NCI-H2227 (cell line): ENCODE measurements around the gene STIP1.
"Not testable (repeated sequence)": the region's sequence is repeated elsewhere in the genome, so short reads cannot be mapped to it uniquely, and the experiment has no call there.

ENCODE experiments used
- DNase-seq: peaks from one replicate; lab custom pipeline; 2025; ENCODE audit not compliant: unreplicated experiment; lab: John Stamatoyannopoulos, UW

The STIP1 gene

DNA sequence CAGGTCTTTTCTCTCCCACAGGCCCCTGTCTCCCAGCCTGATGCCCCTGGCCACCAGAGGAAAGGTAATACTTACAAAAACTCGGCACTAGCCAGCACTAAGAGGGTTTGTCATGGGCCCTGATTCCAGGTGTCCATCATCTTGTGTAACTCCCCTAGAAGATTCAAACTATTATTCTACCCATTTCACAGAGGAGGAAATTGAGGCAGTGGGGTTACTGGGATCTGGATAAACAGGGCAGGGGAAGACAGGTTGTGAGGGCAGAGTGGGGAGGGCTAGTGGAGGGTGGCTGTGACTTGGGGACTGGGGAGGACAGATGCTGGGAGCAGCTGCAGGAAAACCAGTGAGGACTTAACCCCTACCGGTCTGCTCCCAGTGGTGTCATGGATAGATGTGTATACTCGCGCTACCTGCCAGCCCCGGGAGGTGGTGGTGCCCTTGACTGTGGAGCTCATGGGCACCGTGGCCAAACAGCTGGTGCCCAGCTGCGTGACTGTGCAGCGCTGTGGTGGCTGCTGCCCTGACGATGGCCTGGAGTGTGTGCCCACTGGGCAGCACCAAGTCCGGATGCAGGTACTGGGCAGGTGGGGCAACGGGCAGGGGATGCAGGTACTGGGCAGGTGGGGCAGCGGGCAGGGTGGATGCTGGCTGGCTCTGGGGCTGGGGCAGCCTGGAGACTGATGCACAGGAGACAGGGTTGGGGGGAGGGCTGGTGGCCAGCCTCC is 49.6 kb downstream of the STIP1 start:
- no peak for DNase-seq

DNA sequence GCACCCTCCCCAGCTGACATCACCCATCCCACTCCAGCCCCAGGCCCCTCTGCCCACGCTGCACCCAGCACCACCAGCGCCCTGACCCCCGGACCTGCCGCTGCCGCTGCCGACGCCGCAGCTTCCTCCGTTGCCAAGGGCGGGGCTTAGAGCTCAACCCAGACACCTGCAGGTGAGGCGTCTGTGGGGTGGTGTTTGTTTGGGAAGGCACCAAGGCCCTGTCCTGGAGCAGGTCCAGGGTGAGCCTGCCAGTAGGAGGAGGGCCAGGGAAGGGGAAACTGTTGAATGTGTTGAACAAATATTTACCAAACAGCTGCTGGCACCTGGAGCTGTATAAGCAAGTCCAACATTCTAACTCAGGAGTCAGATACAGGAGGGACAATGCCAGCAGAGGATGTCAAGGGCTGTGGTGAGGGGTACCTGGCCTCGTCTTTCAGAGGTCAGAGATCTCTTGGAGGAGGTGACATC is 51.5 kb downstream of the STIP1 start:
- DNase-seq: no peak

DNA sequence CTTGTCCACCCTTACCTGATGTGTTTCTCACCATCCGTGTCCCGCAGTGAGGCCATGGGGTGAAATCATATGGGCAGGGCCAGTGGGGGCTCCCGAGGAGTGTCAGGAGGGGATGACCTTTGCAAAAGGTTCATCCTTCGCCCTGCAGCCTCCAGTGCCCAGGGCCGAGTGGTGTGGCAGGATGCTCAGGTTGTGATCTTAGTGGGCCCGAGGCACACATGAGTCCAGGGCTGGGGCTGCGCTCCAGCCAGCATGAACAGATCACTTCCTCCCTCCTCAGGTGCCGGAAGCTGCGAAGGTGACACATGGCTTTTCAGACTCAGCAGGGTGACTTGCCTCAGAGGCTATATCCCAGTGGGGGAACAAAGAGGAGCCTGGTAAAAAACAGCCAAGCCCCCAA is 52.1 kb downstream of the STIP1 start:
- no peak for DNase-seq

DNA sequence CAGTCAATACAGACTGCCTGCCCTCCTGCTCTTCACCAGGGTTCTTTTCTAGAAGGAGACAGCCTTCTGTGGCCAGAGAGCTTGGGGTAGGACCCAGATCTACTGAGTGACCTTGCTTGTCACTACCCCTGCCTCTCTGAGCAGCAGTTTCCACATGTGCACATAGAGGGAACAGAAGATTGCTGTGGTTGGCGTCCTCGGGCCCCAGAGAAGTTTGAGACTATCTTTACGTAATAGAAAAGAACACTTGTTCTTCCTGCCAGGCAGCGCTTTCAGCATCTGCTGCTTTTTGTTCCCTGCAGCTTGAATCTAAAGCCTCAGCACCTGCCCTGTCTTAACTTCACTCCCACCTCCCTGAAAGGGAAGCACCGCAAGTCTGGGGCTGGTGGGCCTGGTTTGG is 53.0 kb downstream of the STIP1 start:
- DNase-seq: no peak

DNA sequence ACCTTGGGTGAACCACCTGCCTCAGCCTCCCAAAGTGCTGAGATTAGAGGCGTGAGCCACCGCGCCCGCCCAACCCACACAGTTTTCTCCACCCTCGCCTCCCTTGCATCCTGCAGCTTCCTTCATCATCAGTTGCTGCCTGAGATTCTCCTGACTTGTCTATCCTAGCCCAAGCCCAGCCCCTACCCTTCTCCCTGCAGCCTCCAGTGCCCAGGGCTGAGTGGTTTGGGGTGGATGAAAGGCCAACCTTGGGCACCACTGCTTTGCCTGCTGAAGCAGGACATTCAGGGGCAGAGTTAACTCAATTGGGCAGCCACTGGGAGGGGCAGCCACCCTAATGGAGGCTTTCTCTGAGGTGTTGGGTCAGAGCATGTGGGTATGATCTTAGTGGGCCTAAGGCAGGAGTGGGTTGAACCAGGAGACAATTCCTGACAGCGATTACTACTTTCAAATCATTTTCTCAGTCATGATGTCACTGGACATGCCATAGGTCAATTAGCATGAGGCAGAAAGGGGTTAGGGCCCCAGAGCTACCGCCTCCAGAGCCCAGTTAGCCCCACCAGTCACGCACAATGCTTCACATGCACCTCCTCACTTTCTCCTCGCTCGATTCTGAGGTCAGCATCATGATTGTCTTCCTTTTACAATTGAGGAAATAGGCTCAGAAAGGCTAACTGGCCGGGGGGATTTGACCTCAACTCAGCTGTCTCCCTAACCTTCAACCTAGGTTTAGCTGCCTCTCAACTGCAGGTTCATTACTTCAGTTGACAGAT is 53.9 kb downstream of the STIP1 start:
- DNase-seq: no peak

DNA sequence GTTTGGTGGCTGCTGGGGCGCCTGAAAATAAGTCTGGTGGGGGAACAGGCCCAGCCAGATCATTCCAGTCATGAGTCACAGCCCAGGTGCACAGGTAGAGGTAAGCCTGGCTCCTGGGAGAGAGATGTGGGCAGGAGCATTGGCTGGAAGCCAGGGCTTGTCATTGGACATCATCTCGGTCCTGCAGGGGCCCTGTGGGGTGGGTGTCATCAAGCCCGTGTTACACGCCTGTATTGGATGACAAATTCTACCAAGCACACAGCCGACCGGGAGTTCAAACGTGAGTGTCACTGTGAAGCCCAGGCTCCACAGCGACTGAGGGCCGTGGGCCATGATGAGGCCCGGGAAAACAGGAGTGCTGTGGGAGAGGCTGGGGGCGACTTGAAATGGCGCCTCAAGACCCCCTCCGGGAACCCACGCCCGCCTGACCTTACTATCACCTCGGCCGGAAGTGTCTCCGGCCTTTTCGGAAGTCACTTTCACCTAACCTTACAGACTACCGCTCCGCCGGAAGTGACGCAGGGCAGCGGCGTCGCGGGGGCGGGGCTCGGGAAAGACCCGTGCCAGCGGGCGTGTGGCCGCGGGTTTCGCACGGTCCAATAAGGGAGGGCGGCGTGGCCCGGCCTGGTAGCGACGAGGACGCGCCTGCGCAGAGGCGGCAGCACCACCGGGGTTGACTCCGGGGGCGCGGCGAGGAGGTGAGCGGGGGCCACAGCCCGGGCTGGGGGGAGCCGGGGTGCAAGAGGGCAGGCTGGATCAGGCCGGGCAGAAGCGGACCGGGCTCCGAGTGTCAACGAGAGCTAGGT is 54.7 kb downstream of the STIP1 start, which contains the start of gene FKBP2:
Gene FKBP2 (plus strand): TSS at position 661 of the 806 bp plus-strand sequence. CDS start 1,293 bp downstream, outside the sequence.
- DNase-seq: peak; percentile 98

DNA sequence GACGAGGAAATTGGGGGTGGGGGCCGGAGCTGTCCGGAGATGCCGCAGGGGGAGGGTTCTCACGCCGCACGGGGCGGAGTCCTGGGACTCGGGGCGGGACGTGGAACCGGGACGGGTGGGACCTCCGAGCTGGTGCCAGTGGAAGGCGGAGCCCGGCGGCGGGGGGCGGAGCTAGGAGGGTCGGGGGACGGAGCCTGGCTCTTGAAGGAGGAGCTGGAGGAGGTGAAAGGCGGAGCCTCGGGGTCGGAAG is 55.2 kb downstream of the STIP1 start:
- peak; percentile 99 for DNase-seq

DNA sequence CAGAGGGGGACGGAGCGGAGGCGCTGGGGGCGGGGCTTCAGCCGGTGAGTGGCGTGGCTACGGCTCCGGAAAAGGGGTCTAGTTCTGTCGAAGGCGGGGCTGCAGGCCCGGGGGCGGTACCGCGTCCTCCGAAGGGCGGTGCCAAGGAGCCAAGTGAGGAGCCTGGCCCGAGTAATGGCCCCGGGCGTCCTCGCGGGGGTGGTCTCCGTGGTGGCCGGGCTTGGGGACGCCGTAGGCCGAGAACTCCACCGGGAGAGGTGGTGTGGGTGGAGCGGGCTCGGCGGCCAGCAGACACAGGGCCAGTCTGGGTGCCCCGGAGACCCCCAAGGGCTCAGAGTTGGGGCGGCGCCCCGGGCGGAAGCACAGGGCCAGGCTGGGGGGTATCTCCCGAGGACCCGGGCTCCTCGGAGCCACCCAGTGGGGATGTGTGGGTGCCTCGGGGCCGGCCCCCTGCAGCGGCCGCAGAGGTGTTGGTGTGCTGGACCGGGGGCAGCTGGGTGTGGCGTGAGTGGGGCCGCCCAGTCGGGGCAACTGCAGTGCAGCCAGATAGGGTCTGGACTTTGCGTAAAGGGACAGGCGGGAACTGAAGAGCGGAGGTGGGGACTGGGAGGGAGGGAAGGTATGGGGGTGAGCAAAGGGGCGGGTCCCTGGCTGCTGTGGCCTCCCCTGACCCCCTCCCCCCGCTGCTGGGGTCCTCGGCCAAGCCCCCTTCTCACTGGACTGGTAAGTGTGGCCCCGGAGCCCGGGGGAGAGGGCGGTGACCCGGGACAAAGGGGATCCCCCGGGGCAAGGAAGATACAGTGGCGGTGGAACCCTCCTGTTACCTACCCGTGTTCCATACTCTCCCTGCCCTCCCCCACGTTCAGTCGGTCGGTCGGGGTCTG is 55.8 kb downstream of the STIP1 start:
- peak; percentile 68 for DNase-seq

DNA sequence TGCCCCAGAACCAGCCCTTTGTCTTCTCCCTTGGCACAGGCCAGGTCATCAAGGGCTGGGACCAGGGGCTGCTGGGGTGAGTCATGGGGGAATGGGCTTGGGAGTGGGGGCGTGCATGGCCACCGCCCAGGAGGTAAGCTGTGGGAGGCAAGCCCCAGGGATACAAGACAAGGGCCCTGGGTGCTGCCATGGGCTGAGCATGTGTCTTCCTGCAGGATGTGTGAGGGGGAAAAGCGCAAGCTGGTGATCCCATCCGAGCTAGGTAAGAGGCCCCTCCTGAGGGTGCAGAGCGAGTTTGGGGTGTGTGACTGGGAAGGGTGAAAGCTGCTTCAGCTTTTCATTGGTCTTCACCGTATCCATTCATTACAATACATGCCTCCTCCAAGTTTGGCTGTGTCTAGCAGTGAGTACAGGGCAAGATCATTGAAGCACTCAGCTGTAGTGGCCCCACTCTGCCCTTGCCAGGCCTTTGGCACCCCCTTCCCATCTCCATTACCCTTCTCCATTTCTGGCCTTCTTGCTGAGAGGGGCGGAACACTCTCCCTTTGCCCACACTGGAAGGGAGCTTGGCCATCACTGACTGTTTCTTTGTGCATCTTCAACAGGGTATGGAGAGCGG is 57.4 kb downstream of the STIP1 start:
- no peak for DNase-seq

DNA sequence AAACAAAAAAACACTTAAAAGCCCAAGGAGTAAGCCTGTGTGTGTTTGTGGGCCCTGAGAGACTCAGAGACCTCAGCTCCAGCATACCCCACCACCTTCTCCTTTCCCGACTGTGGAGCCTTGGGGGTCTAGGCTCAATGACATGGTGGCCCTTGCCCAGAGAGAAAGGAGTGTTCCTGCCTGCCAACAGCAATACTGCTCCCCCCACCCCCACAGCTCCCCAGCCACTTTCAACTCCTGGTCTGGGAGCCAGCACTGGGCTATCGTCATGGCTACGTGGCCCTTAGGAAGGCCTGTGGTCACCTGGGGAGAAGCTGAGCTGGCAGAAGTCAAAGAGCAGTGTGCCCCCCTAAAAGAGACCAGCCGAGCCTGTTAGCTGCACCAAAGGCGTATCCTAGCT is 58.1 kb downstream of the STIP1 start:
- DNase-seq: no peak

DNA sequence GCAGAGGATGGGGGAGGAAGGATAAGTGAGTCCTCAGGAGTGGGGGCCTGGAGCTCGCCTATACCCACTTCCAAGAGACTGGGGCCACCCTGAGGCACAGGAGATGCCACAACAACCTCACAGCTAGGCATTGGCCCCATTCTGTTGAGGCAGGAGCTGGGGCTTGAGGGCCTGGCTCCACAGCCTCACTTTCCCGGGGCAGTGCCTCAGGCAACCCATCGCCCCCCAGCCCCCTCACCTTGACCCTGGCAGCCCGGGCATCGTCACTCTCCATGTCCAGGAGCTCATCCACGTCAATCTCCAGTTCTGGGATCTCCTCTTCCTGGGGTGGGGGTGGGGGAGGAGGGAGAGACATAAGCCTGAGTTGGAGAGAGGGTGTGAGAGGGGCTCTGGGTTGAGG is 59.0 kb downstream of the STIP1 start:
- no peak for DNase-seq

DNA sequence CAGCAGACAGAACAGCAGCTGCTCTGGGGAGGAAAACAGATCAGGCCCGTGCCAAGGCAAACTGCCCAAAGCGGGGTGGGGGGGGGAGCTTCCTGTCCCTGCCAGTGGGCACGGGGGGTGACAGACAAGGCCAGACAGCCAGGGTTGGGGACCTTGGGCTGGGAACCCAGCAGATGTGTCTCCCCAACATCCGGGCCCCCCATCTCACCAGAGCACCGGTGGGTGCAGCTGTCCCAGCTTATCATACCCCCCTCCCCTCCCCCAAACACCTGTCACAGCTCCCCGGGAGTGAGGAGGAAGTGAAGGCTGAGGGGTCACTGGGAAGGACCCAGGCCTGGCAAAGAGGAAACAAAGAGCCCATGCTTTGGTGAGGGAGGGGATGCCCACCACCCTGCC is 59.4 kb downstream of the STIP1 start:
- DNase-seq: no peak

DNA sequence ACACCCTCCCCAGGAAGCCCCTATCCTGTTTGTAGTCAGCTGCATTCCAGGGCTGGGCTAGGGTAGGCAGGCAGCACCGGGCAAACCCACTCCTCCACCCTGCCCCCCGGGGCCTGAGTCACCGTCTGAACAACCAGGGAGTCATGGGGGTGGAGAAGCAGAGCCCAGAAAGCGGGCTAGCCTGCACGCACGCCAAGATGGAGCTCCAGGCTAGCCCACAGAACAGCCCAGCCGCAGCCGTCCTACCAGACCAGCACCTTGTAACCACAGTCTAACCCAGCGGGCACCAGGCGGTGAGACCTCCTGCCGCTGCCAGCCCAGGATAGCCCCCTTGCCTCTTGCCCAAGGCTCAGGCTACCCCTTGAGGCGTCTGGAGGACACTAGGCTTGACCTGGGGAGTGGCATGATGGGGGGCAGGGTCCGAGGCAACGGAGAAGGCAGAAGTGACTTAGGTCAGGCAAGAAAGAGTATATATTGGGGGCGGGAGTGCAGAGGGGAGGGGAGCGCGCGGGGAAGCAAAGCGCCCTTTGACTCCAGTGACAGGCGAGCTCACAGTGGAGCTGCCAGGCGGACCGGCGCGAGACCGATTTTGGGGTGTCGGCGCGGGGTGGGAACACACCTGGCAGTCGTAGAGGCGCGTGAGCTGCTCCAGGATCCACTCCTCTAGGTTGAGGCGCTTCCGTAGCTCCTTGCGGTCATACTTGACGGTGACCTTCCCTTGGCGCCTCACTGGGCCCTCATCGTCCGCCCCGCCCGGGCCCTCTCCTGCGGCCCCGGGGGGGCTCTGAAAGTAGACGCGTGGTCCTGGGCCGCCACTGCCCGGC is 60.0 kb downstream of the STIP1 start:
- DNase-seq: peak; percentile 44

DNA sequence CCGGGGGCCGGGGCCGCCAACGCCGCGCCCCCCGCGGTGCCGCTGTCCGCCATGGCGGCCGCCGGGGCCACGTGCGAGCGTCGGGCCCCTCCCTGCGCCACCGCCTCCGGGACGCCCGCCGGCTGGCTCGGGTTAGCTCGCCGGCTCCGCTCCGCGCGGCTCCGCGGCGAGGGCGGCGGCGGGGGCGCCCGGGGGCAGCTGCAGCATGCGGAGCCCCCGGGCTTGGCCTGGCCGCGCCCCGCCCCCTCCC is 60.6 kb downstream of the STIP1 start:
- DNase-seq: not testable (repeated sequence)

DNA sequence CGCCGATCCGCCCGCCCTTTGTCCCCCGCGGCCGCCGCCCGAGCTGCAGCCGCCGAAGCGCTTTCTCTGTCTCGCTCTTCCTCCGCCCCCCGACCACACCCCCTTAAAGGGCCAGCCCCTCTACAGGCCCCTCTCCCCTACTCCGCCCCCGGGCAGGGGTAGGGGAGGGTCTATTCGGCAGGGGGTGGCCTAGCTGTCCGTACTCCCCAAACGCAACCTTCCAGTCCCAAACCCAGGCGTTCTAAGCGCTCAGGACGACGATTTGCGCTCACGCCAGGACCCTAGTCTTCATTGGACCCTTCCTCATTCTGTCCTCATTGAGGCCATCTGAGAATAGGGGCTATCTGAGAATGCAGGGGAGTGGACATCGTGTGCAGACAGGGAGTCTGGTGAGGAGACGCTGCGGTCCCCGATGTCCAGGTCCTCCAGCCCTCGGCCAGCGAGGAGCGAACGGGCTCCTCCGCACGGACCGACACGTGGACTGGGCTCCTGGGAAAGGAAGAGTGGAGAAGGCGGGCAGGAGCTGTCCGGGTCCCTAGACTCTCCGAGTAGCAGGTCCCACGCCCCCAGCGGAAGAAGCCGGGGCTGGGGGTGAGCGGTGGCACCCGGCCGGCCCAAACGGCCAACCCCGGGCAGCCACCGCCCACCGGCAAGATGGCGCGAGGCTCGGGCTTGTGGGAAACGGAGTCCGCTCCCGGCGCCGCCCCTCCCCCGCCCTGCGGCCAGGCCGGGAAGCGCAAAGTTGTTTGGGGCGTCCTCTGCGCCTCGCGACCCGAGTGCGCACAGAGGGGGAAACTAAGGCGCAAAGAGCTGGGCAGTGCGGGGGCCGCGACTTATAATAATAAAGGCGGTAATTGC is 61.1 kb downstream of the STIP1 start, which contains the start of gene PPP1R14B:
Gene PPP1R14B (minus strand): TSS at position 73 of the 858 bp plus-strand sequence. CDS start 270 bp downstream, outside the sequence.
- peak; percentile 92 for DNase-seq

DNA sequence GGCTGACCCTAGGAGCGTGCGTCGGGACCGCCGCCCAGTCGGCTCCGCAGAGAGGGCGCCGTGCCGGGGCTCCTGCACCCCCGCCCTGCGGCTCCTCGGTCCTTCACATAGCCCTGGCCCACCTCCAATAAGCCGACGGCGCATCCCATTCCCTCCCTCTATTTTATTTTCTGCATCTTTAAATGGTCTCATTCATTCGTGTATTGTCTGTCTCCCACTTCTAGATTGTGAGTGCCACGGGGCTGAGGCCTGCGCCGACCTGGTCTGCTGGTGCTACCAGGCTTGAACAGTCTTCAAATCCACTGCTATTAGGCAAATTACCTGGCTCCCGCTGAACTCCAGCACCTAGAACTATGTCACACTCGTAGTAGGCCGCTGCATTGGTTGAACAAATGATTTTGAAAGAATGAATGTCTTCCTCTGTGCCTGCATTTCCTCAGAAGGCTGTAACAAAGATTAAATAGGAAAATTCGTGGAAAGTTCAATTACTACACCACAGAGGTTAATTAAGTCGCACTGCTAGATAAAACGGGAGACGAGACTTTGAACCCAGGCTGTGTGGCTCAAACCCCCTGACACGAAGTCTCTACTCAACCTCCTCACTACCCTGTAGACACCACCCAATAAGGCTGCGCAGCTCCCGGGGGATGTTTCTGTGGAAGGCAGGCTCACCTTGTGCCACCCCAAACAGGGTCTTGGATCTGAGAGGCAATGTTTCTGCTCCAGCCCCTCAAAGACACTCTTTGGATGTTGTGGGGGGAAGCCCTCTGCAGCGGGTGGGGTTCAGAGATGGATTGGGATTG is 62.0 kb downstream of the STIP1 start:
- peak; percentile 73 for DNase-seq

DNA sequence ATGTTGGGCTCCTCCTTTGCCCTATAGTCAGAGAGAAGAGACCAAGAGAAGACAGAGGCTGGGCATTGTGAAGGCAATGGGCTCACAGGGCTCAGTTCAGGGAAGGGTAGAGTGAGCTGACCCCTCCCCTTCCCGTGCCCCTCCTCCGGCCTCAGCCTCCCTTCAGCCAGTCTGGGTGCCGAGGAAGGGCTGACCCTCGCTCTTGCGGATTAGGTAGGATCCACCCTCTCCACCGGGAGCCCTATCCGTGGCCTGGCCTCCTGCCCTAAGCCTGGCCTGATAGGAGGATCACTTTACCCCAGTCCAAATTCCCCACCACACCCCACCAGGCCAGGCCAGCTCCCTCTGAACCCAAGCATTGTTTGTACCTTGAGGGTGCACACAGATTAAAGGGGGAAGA is 62.6 kb downstream of the STIP1 start:
- no peak for DNase-seq

DNA sequence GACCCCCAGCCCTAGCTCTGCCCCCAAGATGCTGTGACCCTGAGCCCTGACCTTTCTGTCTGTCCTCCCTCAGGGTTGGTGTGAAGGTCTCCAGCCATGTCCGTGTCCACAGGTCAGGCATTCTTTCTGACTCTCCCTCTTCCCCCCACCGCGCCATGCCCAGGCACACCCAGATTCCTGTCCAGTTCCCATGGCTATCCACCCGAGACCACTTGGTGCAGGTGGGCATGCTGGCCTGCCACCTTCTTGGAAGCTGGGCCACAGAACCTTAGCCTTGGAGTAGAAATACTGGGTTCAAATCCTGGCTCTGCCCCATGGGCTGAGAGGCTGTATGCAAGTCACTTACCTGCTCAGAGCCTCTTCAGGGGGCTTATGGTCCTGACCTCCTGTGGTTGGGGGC is 63.1 kb downstream of the STIP1 start:
- no peak for DNase-seq
